Measurements from ENCODE around the gene PCDH9.

PCDH9 gene, protein sequence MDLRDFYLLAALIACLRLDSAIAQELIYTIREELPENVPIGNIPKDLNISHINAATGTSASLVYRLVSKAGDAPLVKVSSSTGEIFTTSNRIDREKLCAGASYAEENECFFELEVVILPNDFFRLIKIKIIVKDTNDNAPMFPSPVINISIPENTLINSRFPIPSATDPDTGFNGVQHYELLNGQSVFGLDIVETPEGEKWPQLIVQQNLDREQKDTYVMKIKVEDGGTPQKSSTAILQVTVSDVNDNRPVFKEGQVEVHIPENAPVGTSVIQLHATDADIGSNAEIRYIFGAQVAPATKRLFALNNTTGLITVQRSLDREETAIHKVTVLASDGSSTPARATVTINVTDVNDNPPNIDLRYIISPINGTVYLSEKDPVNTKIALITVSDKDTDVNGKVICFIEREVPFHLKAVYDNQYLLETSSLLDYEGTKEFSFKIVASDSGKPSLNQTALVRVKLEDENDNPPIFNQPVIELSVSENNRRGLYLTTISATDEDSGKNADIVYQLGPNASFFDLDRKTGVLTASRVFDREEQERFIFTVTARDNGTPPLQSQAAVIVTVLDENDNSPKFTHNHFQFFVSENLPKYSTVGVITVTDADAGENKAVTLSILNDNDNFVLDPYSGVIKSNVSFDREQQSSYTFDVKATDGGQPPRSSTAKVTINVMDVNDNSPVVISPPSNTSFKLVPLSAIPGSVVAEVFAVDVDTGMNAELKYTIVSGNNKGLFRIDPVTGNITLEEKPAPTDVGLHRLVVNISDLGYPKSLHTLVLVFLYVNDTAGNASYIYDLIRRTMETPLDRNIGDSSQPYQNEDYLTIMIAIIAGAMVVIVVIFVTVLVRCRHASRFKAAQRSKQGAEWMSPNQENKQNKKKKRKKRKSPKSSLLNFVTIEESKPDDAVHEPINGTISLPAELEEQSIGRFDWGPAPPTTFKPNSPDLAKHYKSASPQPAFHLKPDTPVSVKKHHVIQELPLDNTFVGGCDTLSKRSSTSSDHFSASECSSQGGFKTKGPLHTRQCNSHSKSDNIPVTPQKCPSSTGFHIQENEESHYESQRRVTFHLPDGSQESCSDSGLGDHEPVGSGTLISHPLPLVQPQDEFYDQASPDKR (N-terminal part only)

DNA sequence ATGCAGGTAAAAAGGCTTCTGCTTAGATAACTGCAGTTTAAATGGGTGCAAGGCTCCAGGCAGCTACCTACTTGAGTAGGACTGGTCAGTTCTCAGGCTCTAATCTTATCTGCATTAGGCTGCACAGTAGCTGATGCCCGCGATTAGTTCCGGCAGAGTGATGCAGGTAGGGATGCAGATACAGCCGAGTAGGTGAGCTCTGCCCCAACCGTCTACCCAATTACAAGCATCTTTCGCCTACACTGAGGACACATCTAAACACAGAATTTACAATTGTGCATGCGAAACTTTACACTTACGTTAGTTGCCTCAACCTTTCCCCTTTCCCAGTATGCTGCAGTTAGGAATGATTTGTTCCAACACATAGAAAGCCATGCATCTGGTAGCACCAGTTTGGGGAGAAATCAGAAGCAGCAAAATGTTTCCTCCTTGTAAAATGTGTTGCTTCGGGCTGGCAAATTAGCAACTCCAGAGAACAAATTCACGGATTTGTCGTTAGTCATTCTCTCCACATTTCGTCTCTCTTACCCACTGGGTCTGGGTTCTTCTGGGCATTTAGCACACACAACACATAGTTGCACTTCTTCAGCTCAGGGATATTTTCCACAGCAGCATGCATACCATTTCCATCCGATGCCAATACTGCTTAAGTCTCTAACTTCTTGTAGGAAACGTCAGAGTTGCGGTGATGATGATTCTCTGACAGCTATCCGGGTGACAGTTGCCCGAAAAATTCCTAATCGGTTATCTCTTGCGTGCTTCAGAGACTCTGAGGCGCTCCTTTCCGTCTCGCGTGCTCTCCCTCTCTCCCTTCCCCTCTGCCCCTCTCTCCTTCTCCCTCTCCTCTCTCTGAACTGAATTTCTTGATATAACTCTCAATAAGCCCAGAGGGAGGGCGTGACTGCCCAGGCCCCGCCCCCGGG, at the start of gene PCDH9:
Gene PCDH9 (minus strand): TSS at position 856 of the 923 bp plus-strand sequence. CDS start 1,896 bp downstream, outside the sequence.
- no peak for DNase-seq (ENCODE audit: low spot score)

DNA sequence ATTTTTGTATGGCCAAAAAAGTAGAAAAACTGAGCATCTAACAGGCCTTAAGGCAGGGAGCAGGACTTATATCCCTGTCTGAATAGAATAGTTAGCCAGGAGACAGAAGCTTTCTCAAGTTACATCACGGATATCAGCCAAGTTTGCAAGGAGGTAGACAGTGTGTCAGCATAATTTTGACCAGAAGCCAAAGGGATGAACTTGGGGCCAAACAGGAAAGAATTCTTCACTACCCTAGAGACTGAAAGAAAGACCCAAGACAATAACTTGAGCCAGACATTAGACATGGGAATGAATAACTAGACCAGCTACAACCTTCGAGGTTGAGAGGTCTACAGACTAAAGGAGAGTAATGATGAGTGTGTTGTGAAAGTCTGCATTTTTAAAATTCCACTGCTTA, 48.1 kb upstream of the PCDH9 start:
- DNase-seq (ENCODE audit: low spot score): no peak

DNA sequence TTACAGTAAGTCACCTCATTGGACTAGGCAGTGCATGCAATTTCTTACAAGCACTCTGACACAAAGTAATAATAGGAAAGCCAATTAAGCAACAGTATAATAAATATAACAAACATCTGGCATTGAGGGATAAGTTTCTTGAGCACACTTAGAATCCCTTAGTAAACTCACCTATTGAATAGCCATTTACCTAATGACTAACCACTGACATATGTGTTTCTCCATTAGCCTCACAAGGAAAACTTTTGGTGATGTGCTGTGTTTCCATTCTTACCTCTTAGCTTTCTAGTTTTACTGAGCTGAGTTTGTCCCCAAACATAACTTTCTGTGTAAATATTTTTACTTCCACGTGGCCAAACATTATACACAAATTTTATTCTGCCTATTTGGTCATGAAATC, 47.4 kb upstream of the PCDH9 start:
- DNase-seq (ENCODE audit: low spot score): no peak

DNA sequence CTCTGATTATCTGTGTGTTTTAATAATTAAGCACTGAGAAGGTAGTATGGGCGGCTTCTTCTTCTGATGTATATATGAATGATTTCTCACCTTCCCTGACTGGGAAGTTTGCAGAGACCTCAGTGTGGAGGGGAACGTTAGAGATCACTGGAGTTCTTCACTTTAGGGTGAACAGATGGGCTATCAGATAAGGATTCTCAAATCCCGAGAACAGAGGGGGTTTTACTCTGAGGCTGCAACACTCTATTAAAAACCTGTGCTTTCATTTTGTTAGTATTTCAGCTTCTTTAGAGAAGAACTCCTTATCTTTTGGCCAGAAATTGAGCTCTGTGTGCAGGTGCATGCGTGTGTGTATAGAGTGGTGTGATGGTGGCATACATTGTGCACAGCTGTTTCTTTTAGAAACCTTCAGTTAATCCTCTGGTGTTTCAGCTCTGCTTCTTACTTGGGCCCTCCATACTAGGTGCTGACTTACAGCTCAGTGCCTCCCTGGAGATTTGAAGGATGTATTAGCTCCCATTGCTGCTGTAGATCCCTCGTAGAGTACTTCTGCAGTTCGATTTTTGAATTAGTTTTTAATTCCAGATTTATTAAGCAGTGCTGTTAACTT, 45.3 kb upstream of the PCDH9 start:
- no peak for DNase-seq (ENCODE audit: low spot score)

DNA sequence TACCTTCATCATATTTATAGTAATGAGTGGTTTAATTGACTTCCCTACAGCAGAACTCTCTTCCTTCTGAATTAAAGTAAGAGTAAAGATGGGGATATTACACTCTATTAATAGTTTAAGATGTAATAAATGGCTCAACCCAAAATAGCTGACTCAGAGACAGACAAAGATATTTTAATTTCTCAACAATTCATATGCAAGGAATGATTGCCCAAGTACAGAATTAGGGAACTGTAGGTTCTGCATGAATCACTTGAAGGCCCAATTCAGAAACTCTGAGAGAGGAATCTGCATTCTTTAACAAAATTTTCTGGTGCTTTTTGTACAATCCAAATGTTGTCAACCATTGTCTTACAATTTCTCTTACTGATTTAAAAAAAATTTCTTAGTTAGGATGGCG, 42.9 kb upstream of the PCDH9 start:
- DNase-seq (ENCODE audit: low spot score): no peak

DNA sequence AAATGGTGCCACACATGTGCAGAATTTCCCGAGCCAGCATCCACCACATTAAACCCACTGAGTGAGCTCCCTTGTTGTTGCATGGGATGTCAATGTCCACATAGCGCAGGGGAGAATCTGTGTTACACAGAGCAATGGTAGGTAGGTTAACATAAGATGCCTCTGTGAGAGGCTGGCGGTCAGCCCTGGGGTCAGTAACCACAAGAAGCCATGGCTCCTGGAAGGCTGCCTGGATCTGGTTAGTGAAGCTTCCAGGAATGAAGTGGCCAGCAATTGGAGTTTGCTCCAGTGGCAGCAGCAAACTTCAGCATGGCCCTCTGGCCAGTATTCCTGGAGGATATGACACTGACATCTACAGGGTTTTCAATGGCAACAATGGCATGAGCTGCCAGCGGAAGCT, 37.0 kb upstream of the PCDH9 start:
- DNase-seq (ENCODE audit: low spot score): no peak

DNA sequence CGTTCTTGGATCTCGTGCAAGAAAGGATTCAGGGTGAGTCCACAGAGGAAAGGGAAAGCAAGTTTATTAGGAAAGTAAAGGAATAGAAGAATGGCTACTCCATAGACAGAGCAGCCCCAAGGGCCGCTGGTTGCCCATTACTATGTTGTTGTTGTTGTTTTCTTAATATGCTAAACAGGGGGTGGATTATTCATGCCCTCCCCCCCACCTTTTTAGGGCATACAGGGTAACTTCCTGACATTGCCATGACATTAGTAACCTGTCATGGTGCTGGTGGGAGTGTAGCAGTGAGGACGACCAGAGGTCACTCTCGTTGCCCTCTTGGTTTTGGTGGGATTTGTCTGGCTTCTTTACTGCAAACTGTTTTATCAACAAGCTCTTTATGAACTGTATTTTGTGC, 29.1 kb upstream of the PCDH9 start:
- DNase-seq (ENCODE audit: low spot score): no peak

DNA sequence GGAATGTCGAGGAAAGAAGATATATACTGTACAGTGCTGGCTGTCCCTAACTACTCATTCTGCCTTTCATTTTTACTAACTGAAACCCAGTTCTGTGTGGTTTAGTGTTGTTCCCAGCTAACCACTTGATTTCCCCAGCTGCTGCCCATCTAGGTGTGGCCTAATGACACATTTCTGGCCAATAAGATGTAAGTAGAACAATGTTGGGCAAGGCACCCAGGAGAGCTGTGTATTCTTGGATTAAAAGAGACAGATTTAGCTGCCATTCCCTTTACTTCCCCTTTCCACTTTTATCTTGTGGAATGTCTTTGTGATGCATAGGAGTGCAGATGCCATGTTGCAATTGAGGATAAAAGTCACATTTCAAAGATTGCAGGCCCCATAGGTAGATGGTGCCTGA, 28.3 kb upstream of the PCDH9 start:
- DNase-seq (ENCODE audit: low spot score): no peak

DNA sequence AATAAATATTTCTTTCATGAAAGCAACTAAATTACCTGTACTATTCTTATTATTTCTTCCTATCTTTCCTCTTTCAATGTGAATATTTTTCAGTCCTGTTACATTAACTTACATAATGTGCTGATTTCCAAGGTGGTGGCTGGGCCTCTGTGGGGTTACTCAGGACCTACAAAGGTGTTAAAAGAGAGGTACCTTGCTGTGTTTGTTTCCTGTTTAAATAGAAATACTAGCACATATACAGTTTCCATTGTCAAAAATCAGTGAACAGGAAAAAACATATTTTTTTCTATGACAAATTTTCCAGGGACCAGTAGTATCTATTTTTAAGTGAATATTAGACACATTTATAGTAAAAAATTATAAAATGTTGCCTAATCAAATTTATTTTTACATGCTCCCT, 8.7 kb upstream of the PCDH9 start:
- DNase-seq (ENCODE audit: low spot score): no peak

DNA sequence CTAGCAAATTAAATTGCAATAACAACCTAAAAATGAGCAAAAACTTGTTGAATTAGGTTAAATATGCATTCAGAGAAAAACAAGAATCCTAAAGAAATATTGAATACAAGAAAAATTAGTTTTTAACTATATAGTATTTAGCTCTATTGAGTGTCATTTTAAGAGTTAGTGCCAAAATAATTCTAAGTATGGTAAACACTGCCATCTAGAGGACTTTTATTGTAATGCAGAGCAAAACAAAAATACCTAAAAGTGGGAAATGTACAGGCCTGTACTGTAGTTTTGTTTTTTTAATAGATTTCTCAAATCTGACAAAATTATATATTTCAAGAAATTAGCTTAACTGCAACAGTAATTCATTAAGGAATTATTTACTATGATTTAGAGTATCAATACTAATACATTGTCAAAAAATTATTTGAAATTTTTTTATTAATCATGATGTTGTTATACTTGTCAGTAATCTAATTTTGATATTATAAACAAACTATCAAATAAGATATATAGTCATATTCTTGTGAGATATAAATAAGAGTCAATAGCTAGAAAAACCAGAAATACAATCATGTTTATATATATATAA, 8.2 kb upstream of the PCDH9 start:
- DNase-seq (ENCODE audit: low spot score): peak; percentile 9

DNA sequence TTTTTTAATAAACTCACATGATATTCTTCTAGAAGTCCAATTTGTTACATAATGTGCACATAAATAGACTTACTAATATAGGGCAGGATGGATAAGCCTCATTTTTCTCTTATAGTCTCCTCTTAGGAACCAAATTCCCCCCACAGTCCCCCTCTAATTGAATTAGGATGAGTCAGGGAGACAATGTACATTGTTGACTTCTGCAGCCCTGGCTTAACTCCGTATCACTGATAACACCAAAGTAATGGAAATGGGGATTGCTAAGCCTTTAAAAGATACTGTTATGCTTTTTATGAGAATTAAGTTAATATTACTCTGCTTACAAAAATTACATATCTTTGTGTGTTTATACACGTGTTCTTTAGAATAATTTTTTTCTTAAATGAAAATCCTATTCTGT, 5.1 kb upstream of the PCDH9 start:
- no peak for DNase-seq (ENCODE audit: low spot score)

DNA sequence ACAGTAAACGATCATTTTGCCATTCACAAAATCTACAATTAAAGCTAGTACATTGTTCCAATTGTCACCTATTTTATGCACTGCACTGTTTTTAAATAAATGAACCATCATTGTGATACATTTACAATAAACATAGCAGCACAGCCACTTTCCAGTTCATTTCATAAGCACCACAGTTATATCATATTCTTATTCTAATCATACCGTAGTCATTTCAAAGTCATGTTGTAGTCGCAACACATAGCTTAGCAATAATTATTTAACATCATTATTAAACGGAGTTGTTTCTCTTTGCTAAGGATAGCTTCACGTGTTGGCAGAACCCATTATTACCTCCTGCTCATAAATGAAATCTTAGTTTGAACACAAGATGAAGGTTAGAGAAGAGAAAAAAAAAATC, 2.2 kb upstream of the PCDH9 start:
- DNase-seq (ENCODE audit: low spot score): no peak

DNA sequence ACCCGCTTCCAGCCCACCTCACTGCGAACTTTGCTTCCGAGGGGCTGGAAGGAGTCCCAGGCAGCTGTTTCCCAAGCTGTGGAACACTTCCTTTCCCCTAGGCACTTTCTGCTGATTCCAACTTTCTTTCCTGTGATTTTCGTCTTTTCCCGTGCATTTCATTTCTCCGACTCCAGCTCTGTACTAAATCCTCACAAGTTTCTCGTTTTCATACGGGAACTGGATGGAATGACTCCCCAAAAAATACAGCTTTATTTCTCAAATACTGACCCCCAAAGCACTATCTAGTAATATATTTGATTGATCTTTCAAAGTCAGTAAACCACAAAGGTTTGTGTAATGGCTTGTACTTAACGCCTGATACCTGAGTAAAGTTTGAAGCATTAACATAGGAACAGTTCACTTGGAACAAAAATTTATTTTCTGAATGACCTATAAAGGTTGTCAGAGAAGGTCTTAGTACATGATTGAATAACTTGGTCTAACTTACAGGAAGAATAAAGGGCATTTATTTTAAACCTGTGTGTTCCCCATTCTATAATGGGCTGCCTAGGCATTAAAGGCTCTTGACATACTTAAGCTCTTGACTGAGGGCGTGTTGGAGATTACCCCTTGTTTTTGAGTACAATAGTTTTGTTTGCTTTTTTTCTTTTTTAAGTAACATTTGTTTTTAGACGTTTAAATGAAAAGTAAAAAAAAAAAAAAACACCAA, 1.3 kb upstream of the PCDH9 start:
- no peak for DNase-seq (ENCODE audit: low spot score)

DNA sequence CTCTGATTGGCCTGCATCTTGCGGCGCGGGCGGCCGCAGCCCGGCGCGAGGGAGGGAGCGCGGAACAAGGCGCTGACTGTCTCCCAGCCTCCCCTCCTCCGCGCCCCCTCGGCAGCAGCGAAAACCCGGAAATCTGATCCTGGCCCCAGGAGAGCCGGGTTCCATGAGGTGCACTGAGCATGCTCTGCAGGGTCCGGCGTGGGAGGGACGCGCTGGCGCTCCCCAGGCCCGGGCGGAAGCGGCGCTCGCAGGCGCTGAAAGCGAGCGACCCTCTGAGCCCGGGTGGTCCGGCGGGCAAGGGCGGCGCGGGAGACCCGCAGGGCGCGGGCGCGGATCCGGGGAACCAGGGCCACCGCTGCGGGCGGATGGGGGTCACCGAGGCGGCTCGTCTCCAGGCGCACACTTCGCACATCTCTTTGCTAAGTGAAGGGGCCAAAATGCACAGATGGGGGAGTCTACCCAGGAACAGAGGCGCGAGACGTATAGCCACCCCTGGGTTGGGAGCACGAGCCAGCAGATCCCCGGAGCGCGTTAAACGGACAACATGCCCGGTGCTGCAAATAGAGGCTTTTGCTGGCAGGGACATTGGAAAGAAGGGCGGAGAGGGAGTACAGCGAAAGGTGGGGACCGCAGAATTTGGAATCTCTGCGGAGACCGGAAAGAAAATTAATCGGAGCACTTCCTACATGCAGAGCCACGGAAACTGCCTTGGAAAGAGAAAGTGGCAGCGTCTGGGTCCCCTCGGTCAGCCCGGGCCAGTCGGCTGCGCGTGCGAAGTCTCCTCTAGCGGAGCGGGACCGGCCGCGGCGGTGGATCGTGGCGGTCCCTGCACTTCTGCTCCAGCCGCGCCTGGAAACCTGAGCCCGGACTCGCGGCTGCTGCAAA, 510 bp upstream of the PCDH9 start:
- DNase-seq (ENCODE audit: low spot score): peak; percentile 98

DNA sequence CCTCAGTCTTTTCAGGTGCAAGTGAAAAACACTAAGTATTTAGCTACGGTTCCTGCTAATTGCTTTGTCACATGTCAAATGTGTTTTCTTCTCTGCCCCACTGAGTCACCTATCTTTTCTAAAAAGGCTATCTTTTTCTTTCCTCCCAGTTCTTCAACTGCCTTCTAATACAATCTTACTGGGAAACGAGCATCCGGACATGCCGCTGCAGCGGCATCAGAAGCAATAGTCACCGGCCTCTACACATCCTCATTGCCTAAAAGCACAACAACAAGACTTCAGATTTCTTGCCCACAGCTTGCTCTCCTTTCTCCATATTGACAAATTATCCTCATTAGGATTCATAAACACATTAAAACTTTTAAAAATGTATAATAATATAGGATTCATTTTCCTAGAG, 1.2 kb downstream of the PCDH9 start:
- peak; percentile 8 for DNase-seq (ENCODE audit: low spot score)

DNA sequence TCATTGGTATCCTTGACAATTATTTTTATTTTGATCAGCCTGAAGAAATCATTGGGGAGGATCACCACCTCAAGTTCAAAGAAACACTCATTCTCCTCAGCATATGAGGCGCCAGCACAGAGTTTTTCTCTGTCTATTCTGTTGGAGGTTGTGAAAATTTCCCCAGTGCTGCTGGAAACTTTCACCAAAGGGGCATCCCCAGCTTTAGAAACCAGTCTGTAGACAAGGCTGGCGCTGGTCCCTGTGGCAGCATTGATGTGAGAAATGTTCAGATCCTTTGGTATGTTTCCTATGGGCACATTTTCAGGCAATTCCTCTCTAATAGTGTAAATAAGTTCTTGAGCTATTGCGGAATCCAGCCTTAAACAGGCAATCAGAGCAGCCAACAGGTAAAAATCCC, 2.1 kb downstream of the PCDH9 start:
- no peak for DNase-seq (ENCODE audit: low spot score)

DNA sequence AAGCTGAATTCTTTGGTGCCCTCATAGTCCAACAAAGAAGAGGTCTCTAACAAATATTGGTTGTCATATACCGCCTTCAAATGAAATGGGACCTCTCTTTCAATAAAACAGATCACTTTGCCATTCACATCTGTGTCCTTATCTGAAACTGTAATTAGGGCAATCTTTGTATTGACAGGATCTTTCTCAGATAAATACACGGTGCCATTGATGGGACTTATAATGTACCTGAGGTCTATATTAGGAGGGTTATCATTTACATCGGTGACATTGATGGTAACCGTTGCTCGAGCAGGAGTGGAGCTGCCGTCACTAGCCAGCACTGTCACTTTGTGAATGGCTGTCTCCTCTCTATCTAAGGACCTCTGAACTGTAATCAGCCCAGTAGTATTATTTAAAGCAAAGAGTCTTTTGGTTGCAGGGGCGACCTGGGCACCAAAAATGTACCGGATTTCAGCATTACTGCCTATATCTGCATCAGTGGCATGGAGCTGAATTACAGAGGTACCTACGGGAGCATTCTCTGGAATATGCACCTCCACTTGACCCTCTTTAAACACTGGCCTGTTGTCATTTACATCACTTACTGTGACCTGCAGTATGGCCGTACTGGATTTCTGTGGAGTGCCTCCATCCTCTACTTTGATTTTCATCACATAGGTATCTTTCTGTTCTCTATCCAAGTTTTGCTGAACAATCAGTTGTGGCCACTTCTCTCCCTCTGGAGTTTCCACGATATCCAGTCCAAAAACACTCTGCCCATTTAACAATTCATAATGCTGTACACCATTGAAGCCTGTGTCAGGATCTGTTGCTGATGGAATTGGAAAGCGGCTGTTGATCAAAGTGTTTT, 2.8 kb downstream of the PCDH9 start:
- no peak for DNase-seq (ENCODE audit: low spot score)

DNA sequence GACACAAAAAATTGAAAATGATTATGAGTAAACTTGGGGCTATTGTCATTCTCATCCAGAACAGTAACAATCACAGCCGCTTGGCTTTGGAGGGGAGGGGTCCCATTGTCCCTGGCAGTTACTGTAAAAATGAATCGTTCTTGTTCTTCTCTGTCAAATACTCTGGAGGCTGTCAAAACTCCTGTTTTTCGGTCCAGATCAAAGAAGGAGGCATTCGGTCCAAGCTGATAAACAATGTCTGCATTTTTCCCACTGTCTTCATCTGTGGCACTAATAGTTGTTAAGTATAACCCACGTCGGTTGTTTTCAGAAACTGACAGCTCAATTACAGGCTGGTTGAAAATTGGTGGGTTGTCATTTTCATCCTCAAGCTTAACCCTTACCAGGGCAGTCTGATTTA, 3.4 kb downstream of the PCDH9 start:
- DNase-seq (ENCODE audit: low spot score): no peak
